Measurements from ENCODE around the gene DIP2C.

The DIP2C gene

GRCh38 chr10:260819-261429 is 428.5 kb downstream of the DIP2C start:
- TF ChIP-seq, protein P1, sequence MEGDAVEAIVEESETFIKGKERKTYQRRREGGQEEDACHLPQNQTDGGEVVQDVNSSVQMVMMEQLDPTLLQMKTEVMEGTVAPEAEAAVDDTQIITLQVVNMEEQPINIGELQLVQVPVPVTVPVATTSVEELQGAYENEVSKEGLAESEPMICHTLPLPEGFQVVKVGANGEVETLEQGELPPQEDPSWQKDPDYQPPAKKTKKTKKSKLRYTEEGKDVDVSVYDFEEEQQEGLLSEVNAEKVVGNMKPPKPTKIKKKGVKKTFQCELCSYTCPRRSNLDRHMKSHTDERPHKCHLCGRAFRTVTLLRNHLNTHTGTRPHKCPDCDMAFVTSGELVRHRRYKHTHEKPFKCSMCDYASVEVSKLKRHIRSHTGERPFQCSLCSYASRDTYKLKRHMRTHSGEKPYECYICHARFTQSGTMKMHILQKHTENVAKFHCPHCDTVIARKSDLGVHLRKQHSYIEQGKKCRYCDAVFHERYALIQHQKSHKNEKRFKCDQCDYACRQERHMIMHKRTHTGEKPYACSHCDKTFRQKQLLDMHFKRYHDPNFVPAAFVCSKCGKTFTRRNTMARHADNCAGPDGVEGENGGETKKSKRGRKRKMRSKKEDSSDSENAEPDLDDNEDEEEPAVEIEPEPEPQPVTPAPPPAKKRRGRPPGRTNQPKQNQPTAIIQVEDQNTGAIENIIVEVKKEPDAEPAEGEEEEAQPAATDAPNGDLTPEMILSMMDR (conservative IDR thresholded peaks at IDR 0.05; ENCODE audit: low read depth): no peak
- CTCF ChIA-PET: no interaction called here
- POLR2A ChIA-PET (ENCODE audit: low non-redundant PET): no interaction called here
- no peak for DNase-seq (ENCODE audit: low spot score)
- no peak overlapping the region for H3K27ac ChIP-seq

GRCh38 chr10:251982-252582 is 437.4 kb downstream of the DIP2C start:
- no peak for DNase-seq (ENCODE audit: low spot score)
- ChIA-PET POLR2A (ENCODE audit: low non-redundant PET) (no interaction called here), CTCF (no interaction called here)
- H3K27ac ChIP-seq: no peak overlapping the region
- TF ChIP-seq, protein P1 (conservative IDR thresholded peaks at IDR 0.05; ENCODE audit: low read depth): no peak

DNA sequence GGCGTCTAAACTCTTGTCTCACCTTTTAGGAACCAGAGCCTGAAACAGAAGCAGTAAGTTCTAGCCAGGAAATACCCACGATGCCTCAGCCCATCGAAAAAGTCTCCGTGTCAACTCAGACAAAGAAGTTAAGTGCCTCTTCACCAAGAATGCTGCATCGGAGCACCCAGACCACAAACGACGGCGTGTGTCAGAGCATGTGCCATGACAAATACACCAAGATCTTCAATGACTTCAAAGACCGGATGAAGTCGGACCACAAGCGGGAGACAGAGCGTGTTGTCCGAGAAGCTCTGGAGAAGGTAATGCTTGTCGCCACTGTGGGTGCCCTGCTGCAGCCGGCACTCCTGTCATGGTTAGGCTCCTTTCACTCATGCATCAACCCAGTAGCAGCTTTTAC is 441.2 kb downstream of the DIP2C start:
- H3K27ac ChIP-seq: no peak overlapping the region
- CTCF ChIA-PET: no interaction called here
- DNase-seq (ENCODE audit: low spot score): no peak
- POLR2A ChIA-PET (ENCODE audit: low non-redundant PET): no interaction called here
- TF ChIP-seq, protein P1 (conservative IDR thresholded peaks at IDR 0.05; ENCODE audit: low read depth): no peak

DNA sequence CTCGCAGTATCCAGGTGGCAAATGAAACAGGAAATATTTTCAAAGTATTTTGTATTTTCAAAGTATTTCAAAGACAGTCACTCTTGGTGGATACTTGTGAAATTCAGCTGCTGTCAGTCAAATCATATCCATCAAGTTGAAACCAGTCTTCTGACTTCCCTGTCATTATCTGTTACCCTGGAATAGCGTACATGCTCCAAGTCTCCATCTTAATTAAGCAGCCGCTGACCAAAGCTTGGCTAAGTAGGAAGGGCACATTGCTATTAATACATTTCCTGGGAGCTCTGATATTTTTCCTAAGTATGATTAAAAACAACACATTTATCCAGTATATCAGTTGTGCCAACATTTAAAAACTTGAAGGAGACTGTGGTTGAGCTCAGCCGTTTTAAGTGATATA is 442.0 kb downstream of the DIP2C start:
- TF ChIP-seq, protein P1 (conservative IDR thresholded peaks at IDR 0.05; ENCODE audit: low read depth): no peak
- ChIA-PET POLR2A (ENCODE audit: low non-redundant PET) (no interaction called here), CTCF (interaction anchor here (0.7 kb wide), 1 partner anchor 280 kb away, joined by 3 read pairs; no protein-coding TSS in a partner anchor)

GRCh38 chr10:246431-246830 is 443.0 kb downstream of the DIP2C start:
- CTCF ChIA-PET: no interaction called here
- DNase-seq (ENCODE audit: low spot score): no peak
- H3K27ac ChIP-seq: no peak overlapping the region
- TF ChIP-seq, protein P1 (conservative IDR thresholded peaks at IDR 0.05; ENCODE audit: low read depth): no peak
- POLR2A ChIA-PET (ENCODE audit: low non-redundant PET): no interaction called here

More for the DNA sequence above, 442.0 kb downstream of the DIP2C start:
- no peak overlapping the region for H3K27ac ChIP-seq
- no peak for DNase-seq (ENCODE audit: low spot score)

GRCh38 chr10:244227-244626 is 445.2 kb downstream of the DIP2C start:
- TF ChIP-seq, protein P1 (conservative IDR thresholded peaks at IDR 0.05; ENCODE audit: low read depth): no peak
- H3K27ac ChIP-seq: no peak overlapping the region
- DNase-seq (ENCODE audit: low spot score): no peak
- CTCF ChIA-PET: no interaction called here
- POLR2A ChIA-PET (ENCODE audit: low non-redundant PET): no interaction called here
